ENCODE data around the gene KCNJ16. TPM values are rescaled to one million over a fixed set of nuclear protein-coding genes. Genes with fewer than 3 reads are reported as not detected.
A peak's percentile ranks its signal among the peaks of the same experiment; 100 is the strongest.

The KCNJ16 gene
- total and polyA plus RNA-seq, 9 of the 15 experiments (the other 6 are each of a cell fraction or from before 2014, with no cell fraction given) = 0.01 to 0.75 (median 0.07) TPM; not detected in 4

GRCh38 chr17:70128727-70129238 lies 53.8 kb downstream of the KCNJ16 start (continued):
- peak; percentile 55 for TF ChIP-seq MYC (IDR thresholded peaks at IDR 0.05; ENCODE audit: low read depth, low read length)
- no peak for TF ChIP-seq MYC (CRISPR knock-in tag; IDR thresholded peaks at IDR 0.05; ENCODE audit: borderline replicate concordance, low read depth)
- TF ChIP-seq, protein P1, sequence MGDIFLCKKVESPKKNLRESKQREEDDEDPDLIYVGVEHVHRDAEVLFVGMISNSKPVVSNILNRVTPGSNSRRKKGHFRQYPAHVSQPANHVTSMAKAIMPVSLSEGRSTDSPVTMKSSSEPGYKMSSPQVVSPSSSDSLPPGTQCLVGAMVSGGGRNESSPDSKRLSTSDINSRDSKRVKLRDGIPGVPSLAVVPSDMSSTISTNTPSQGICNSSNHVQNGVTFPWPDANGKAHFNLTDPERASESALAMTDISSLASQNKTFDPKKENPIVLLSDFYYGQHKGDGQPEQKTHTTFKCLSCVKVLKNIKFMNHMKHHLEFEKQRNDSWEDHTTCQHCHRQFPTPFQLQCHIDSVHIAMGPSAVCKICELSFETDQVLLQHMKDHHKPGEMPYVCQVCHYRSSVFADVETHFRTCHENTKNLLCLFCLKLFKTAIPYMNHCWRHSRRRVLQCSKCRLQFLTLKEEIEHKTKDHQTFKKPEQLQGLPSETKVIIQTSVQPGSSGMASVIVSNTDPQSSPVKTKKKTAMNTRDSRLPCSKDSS (IDR thresholded peaks at IDR 0.05; ENCODE audit: low read depth, partially characterized antibody) = no peak
- TF ChIP-seq, protein P2, sequence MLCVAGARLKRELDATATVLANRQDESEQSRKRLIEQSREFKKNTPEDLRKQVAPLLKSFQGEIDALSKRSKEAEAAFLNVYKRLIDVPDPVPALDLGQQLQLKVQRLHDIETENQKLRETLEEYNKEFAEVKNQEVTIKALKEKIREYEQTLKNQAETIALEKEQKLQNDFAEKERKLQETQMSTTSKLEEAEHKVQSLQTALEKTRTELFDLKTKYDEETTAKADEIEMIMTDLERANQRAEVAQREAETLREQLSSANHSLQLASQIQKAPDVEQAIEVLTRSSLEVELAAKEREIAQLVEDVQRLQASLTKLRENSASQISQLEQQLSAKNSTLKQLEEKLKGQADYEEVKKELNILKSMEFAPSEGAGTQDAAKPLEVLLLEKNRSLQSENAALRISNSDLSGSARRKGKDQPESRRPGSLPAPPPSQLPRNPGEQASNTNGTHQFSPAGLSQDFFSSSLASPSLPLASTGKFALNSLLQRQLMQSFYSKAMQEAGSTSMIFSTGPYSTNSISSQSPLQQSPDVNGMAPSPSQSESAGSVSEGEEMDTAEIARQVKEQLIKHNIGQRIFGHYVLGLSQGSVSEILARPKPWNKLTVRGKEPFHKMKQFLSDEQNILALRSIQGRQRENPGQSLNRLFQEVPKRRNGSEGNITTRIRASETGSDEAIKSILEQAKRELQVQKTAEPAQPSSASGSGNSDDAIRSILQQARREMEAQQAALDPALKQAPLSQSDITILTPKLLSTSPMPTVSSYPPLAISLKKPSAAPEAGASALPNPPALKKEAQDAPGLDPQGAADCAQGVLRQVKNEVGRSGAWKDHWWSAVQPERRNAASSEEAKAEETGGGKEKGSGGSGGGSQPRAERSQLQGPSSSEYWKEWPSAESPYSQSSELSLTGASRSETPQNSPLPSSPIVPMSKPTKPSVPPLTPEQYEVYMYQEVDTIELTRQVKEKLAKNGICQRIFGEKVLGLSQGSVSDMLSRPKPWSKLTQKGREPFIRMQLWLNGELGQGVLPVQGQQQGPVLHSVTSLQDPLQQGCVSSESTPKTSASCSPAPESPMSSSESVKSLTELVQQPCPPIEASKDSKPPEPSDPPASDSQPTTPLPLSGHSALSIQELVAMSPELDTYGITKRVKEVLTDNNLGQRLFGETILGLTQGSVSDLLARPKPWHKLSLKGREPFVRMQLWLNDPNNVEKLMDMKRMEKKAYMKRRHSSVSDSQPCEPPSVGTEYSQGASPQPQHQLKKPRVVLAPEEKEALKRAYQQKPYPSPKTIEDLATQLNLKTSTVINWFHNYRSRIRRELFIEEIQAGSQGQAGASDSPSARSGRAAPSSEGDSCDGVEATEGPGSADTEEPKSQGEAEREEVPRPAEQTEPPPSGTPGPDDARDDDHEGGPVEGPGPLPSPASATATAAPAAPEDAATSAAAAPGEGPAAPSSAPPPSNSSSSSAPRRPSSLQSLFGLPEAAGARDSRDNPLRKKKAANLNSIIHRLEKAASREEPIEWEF (CRISPR knock-in tag; IDR thresholded peaks at IDR 0.05) = no peak
- TF ChIP-seq GTF2F1 (IDR thresholded peaks at IDR 0.05; ENCODE audit: low read depth, low read length) = no peak
- no peak for TF ChIP-seq ZNF431 (CRISPR knock-in tag; IDR thresholded peaks at IDR 0.05)
- TF ChIP-seq, protein P3, sequence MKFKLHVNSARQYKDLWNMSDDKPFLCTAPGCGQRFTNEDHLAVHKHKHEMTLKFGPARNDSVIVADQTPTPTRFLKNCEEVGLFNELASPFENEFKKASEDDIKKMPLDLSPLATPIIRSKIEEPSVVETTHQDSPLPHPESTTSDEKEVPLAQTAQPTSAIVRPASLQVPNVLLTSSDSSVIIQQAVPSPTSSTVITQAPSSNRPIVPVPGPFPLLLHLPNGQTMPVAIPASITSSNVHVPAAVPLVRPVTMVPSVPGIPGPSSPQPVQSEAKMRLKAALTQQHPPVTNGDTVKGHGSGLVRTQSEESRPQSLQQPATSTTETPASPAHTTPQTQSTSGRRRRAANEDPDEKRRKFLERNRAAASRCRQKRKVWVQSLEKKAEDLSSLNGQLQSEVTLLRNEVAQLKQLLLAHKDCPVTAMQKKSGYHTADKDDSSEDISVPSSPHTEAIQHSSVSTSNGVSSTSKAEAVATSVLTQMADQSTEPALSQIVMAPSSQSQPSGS (CRISPR knock-in tag; IDR thresholded peaks at IDR 0.05) = no peak
- no peak for TF ChIP-seq PBX2 (CRISPR knock-in tag; IDR thresholded peaks at IDR 0.05; ENCODE audit: low read depth)
- TF ChIP-seq PBX2 (tag; conservative IDR thresholded peaks at IDR 0.05; ENCODE audit: low read depth) = no peak
- no peak for TF ChIP-seq ZNF311 (CRISPR knock-in tag; IDR thresholded peaks at IDR 0.05)
- no peak; a peak in 2 of 4 replicates for TF ChIP-seq CSDE1 (IDR thresholded peaks at IDR 0.05)
- no peak for TF ChIP-seq ZNF124 (CRISPR knock-in tag; IDR thresholded peaks at IDR 0.05)
